ENCODE measurements around the gene PCDHGA12.
"Not testable (repeated sequence)": the region's sequence is repeated elsewhere in the genome, so short reads cannot be mapped to it uniquely, and the experiment has no call there.

Gene PCDHGA12

GRCh38 chr5:141430332-141431113 lies at the start of gene PCDHGA12:
Gene PCDHGA12, plus strand, starts transcription at chr5:141430507. Its CDS starts 253 bp downstream, at chr5:141430760.
- no peak for DNase-seq

- no peak for DNase-seq
Measured at GRCh38 chr5:141382469-141383294, 47.6 kb upstream of the PCDHGA12 start, which contains the start of gene PCDHGA7. Gene PCDHGA7, plus strand, starts transcription at chr5:141382742. Its CDS starts 158 bp downstream, at chr5:141382900.

GRCh38 chr5:141383345-141383744 lies 47.0 kb upstream of the PCDHGA12 start:
- DNase-seq, result no peak

GRCh38 chr5:141384471-141385267 lies 45.6 kb upstream of the PCDHGA12 start:
- no peak for DNase-seq

- not testable (repeated sequence) for DNase-seq
Measured at GRCh38 chr5:141387557-141388311, 42.6 kb upstream of the PCDHGA12 start, which contains the start of gene PCDHGB4. Gene PCDHGB4, plus strand, starts transcription at chr5:141387698. Its CDS starts 187 bp downstream, at chr5:141387885.

GRCh38 chr5:141388661-141389060 lies 41.6 kb upstream of the PCDHGA12 start:
- no peak for DNase-seq

- no peak for DNase-seq
Measured at GRCh38 chr5:141389153-141390042, 40.9 kb upstream of the PCDHGA12 start.

GRCh38 chr5:141392429-141393198 lies 37.7 kb upstream of the PCDHGA12 start, which contains the start of gene PCDHGA8:
Gene PCDHGA8, plus strand, starts transcription at chr5:141392633. Its CDS starts 181 bp downstream, at chr5:141392814.
- DNase-seq, result peak; percentile 17 to 27

GRCh38 chr5:141393267-141393666 lies 37.0 kb upstream of the PCDHGA12 start:
- no peak for DNase-seq

- not testable (repeated sequence) for DNase-seq
Measured at GRCh38 chr5:141394401-141395187, 35.7 kb upstream of the PCDHGA12 start.

GRCh38 chr5:141397756-141398551 lies 32.4 kb upstream of the PCDHGA12 start, which contains the start of gene PCDHGB5:
Gene PCDHGB5, plus strand, starts transcription at chr5:141397947. Its CDS starts 181 bp downstream, at chr5:141398128.
- DNase-seq, result not testable (repeated sequence)

- DNase-seq, result no peak
Measured at GRCh38 chr5:141398608-141399007, 31.7 kb upstream of the PCDHGA12 start.

GRCh38 chr5:141399555-141400258 lies 30.6 kb upstream of the PCDHGA12 start:
- DNase-seq, result no peak

- peak; percentile 17 to 19 for DNase-seq
Measured at GRCh38 chr5:141402553-141403243, 27.6 kb upstream of the PCDHGA12 start, which contains the start of gene PCDHGA9. Gene PCDHGA9, plus strand, starts transcription at chr5:141402778. Its CDS starts 175 bp downstream, at chr5:141402953.

GRCh38 chr5:141403387-141403786 lies 26.9 kb upstream of the PCDHGA12 start:
- DNase-seq, result no peak

GRCh38 chr5:141407790-141408505 lies 22.4 kb upstream of the PCDHGA12 start, which contains the start of gene PCDHGB6:
Gene PCDHGB6, plus strand, starts transcription at chr5:141408021. Its CDS starts 182 bp downstream, at chr5:141408203.
- DNase-seq, result not testable (repeated sequence)

Measured in AML-193 (cell line).